Endothelial cell of umbilical vein (primary cell): ENCODE results near the gene SPPL2B. TPM values are rescaled to one million over a fixed set of nuclear protein-coding genes. Genes with fewer than 3 reads are reported as not detected.

ENCODE experiments used
- BruUV-seq: library from RNA; stranded (reverse); fragments of 400-500 nt; replicated peaks from 2 replicates; lab custom pipeline; 2021; lab: Mats Ljungman, UMichigan
- CTCF ChIA-PET: fragments of 300-600, 350-600 bp; sonication (Branson Sonifier 250); formaldehyde crosslinking; loops from one replicate; lab custom pipeline; 2021; ENCODE audit warnings: antibody characterized with exemption, inconsistent platforms; lab: Charles Lee
- POLR2A ChIA-PET: fragments of 300-600, 350-600 bp; sonication (Branson Sonifier 250); formaldehyde crosslinking; loops from one replicate; lab custom pipeline; 2021; ENCODE audit warnings: antibody characterized with exemption, inconsistent platforms; lab: Charles Lee
- DNase-seq: peaks from one replicate; pipeline ENCODE4 v3.0.0-alpha.2; 2011; ENCODE audit warnings: low read depth, low spot score
- FAIRE-seq: peaks from 2 replicates; lab custom pipeline; 2011; peaks lifted over from hg19 to GRCh38; lab: Jason Lieb, UNC
- H2AFZ ChIP-seq: 2 replicates; pipeline ENCODE4 v1.6.0; 2012; ENCODE audit warnings: low read depth, low read length, control low read depth, inconsistent platforms
- H3K27ac ChIP-seq: 2 replicates; pipeline ENCODE4 v1.5.1; 2011; ENCODE audit warnings: low read depth, mild to moderate bottlenecking, control low read depth, low read length, moderate library complexity; ENCODE audit not compliant: insufficient read depth
- H3K27me3 ChIP-seq, 2 experiments: 2 replicates each; pipeline versions ENCODE4 v1.6.0 to v1.6.1; 2011; ENCODE audit warnings: low read length in 2 of 2, mixed read lengths in 1 of 2; ENCODE audit not compliant: control insufficient read depth in 2 of 2, insufficient read depth in 2 of 2
- H3K36me3 ChIP-seq, 2 experiments: 2 replicates in 1 of 2; 3 replicates in 1 of 2; pipeline ENCODE4 v1.5.1; 2011; ENCODE audit warnings: low read length in 2 of 2, mild to moderate bottlenecking in 1 of 2, moderate library complexity in 1 of 2; ENCODE audit not compliant: control insufficient read depth in 2 of 2, insufficient read depth in 2 of 2; ENCODE audit errors: extremely low read depth in 1 of 2
- H3K4me1 ChIP-seq: 3 replicates; pipeline ENCODE4 v1.5.1; 2011; ENCODE audit warnings: mild to moderate bottlenecking, low read length; ENCODE audit not compliant: control insufficient read depth, insufficient read depth; ENCODE audit errors: extremely low read depth
- H3K4me2 ChIP-seq: 2 replicates; pipeline ENCODE4 v1.6.1; 2011; ENCODE audit warnings: low read length, control low read depth, mixed read lengths; ENCODE audit not compliant: insufficient read depth
- H3K4me3 ChIP-seq, 3 experiments: fragments of 200-600 bp in 1 of 3; sonication (generic), shearing (Covaris generic) in 1 of 3; replicated peaks in 1 of 3; 2 replicates each; pipeline ENCODE4 v1.5.1; 2011 to 2016; ENCODE audit warnings: control low read depth in 3 of 3, low read length in 3 of 3, mild to moderate bottlenecking in 2 of 3, inconsistent platforms in 1 of 3, low read depth in 1 of 3, moderate library complexity in 1 of 3; ENCODE audit not compliant: insufficient read depth in 1 of 3
- H3K79me2 ChIP-seq: 2 replicates; pipeline ENCODE4 v1.6.0; 2012; ENCODE audit warnings: low read length, inconsistent platforms; ENCODE audit not compliant: control insufficient read depth, insufficient read depth
- H3K9ac ChIP-seq: replicated peaks from 2 replicates; pipeline ENCODE3; 2011; ENCODE audit warnings: low read length, control low read depth; ENCODE audit not compliant: insufficient read depth; ENCODE audit errors: extremely low read depth
- H3K9me1 ChIP-seq: replicated peaks from 3 replicates; pipeline ENCODE4 v1.6.0; 2011; ENCODE audit warnings: mild to moderate bottlenecking, low read length; ENCODE audit not compliant: control insufficient read depth, insufficient read depth; ENCODE audit errors: extremely low read depth
- H3K9me3 ChIP-seq: replicated peaks from 2 replicates; pipeline ENCODE4 v1.5.1; 2012; ENCODE audit warnings: low read length, inconsistent platforms; ENCODE audit not compliant: control insufficient read depth, insufficient read depth
- H4K20me1 ChIP-seq: replicated peaks from 2 replicates; pipeline ENCODE3; 2011; ENCODE audit warnings: mild to moderate bottlenecking, low read length; ENCODE audit not compliant: control insufficient read depth, insufficient read depth; ENCODE audit errors: extremely low read depth
- CTCF ChIP-seq, 2 donors: IDR thresholded peaks; 1 replicate in 1 of 2; 2 replicates in 1 of 2; pipeline ENCODE4 v1.5.1; 2011; ENCODE audit warnings: low read length in 2 of 2, mild to moderate bottlenecking in 2 of 2, moderate library complexity in 2 of 2, control low read depth in 1 of 2, inconsistent platforms in 1 of 2, low read depth in 1 of 2; ENCODE audit not compliant: insufficient read depth in 1 of 2; ENCODE audit errors: extremely low read depth in 1 of 2
- EZH2 ChIP-seq: IDR thresholded peaks from 2 replicates; pipeline ENCODE4 v1.6.1; 2012; ENCODE audit warnings: borderline replicate concordance, low read depth, mild to moderate bottlenecking, moderate library complexity, low read length, inconsistent platforms; ENCODE audit not compliant: severe bottlenecking
- FOS ChIP-seq: IDR thresholded peaks from 2 replicates; pipeline ENCODE4 v1.6.1; 2011; ENCODE audit warnings: mild to moderate bottlenecking, low read length, moderate library complexity, borderline replicate concordance; ENCODE audit not compliant: insufficient read depth
- GATA2 ChIP-seq: IDR thresholded peaks from 2 replicates; pipeline ENCODE4 v1.7.0; 2011; ENCODE audit warnings: low read depth, mild to moderate bottlenecking, moderate library complexity, mixed read lengths, low read length; ENCODE audit not compliant: insufficient read length, insufficient read depth
- JUN ChIP-seq: IDR thresholded peaks from 2 replicates; pipeline ENCODE4 v1.6.1; 2011; ENCODE audit warnings: borderline replicate concordance, low read depth; ENCODE audit not compliant: insufficient read length, insufficient read depth
- MAX ChIP-seq: IDR thresholded peaks from 2 replicates; pipeline ENCODE4 v1.6.1; 2011; ENCODE audit not compliant: insufficient read depth, insufficient read length
- MYC ChIP-seq: IDR thresholded peaks from one replicate; pipeline ENCODE4 v1.6.1; 2011; ENCODE audit warnings: mild to moderate bottlenecking, low read depth, low read length
- POLR2A ChIP-seq: IDR thresholded peaks from 2 replicates; pipeline ENCODE4 v1.6.1; 2012; ENCODE audit warnings: low read depth, mild to moderate bottlenecking, control low read depth, low read length
- POLR2AphosphoS5 ChIP-seq: IDR thresholded peaks from 2 replicates; pipeline ENCODE4 v1.6.1; 2012; ENCODE audit warnings: low read depth, mild to moderate bottlenecking, control low read depth, low read length, moderate library complexity; ENCODE audit not compliant: insufficient read depth
- dilution Hi-C: fragments of 300-500 bp; cut with MboI; formaldehyde crosslinking; loops from one replicate; pipeline ENCODE4 v1.15.0; 2019; ENCODE audit warnings: low sequenced_read_pairs; ENCODE audit not compliant: extremely low pct_ligation_motif_present
- intact Hi-C: fragments of 100-400 bp; cut with micrococcal nuclease; formaldehyde crosslinking; loops from one replicate; pipeline ENCODE4 v1.10.0; 2022
- polyA plus RNA-seq, 4 experiments: library from polyadenylated mRNA; depleted of rRNA in 3 of 4; stranded (reverse) in 3 of 4; unstranded in 1 of 4; fragments of >200 nt; gene quantifications; 2 replicates each; pipeline versions ENCODE4 v1.2.1 to v1.2.3, GENCODE V29; 2011 to 2012; ENCODE audit warnings: missing spikeins in 1 of 4
- total RNA-seq: library from RNA; stranded (reverse); gene quantifications from 2 replicates; pipeline ENCODE4 v1.2.3, GENCODE V29; 2021

The SPPL2B gene
- total and polyA plus RNA-seq, 2 donors (not counting 3 experiments of a cell fraction or from before 2014, with no cell fraction given): 60.7 to 62.7 TPM

- no peak for TF ChIP-seq JUN
- no peak for TF ChIP-seq POLR2A
- no peak for TF ChIP-seq FOS
- TF ChIP-seq MYC: no peak
- TF ChIP-seq EZH2: no peak
- no peak for TF ChIP-seq MAX
- no peak for TF ChIP-seq POLR2AphosphoS5
- TF ChIP-seq GATA2: no peak
- TF ChIP-seq CTCF (IDR thresholded peaks at IDR 0.05; ENCODE audit: extremely low read depth in 1 of 2, insufficient read depth in 1 of 2, low read depth in 1 of 2, low read length in 2 of 2): no peak
- Histone ChIP-seq H4K20me1 (no peaks in the 10 kb centered on the region), H2AFZ (no peak overlapping the region), H3K4me2 (no peak overlapping the region), H3K9me3 (no peaks in the 10 kb centered on the region), H3K36me3 (no peaks in the 10 kb centered on the region), H3K27ac (no peak overlapping the region), H3K27me3 (peaks cover 31 to 41% of the 10 kb centered on the region in 2 experiments), H3K9ac (no peak overlapping the region), H3K9me1 (no peaks in the 10 kb centered on the region), H3K4me1 (peaks cover 5% of the 10 kb centered on the region), H3K4me3 (no peak overlapping the region), H3K79me2 (no peaks in the 10 kb centered on the region)
- no TSS peak for BruUV-seq
- POLR2A ChIA-PET: no interaction called here
- dilution Hi-C loops (no loop called here), intact Hi-C loops (no loop called here)
- FAIRE-seq (no peak), DNase-seq (no peak)
- CTCF ChIA-PET: interaction anchor here (0.8 to 1.1 kb wide), 4 partner anchors 9 to 139 kb away, joined by 3 read pairs; no protein-coding TSS in a partner anchor
Measured at GRCh38 chr19:2294687-2295335, 33.7 kb upstream of the SPPL2B start.
